ENCODE results near the gene USP17L5. TPM values are rescaled to one million over a fixed set of nuclear protein-coding genes. Genes with fewer than 3 reads are reported as not detected.

The USP17L5 gene
- not detected in 2 replicates for total RNA-seq

GRCh38 chr4:9339103-9339502 lies at the start of gene USP17L5:
Gene USP17L5 (plus strand): TSS chr4:9339403. CDS start chr4:9339403, 0 bp downstream.

GRCh38 chr4:9324865-9325264 lies 14.3 kb upstream of the USP17L5 start, which contains the start of gene USP17L24:
Gene USP17L24 (plus strand): TSS chr4:9325165. CDS start chr4:9325165, 0 bp downstream.

GRCh38 chr4:9329611-9330010 lies 9.6 kb upstream of the USP17L5 start, which contains the start of gene USP17L25:
Gene USP17L25 (plus strand): TSS chr4:9329911. CDS start chr4:9329911, 0 bp downstream.

GRCh38 chr4:9334358-9334757 lies 4.8 kb upstream of the USP17L5 start, which contains the start of gene USP17L26:
Gene USP17L26 (plus strand): TSS chr4:9334658. CDS start chr4:9334658, 0 bp downstream.

GRCh38 chr4:9343848-9344247 lies 4.6 kb downstream of the USP17L5 start, which contains the start of gene USP17L27:
Gene USP17L27 (plus strand): TSS chr4:9344148. CDS start chr4:9344148, 0 bp downstream.

GRCh38 chr4:9348593-9348992 lies 9.4 kb downstream of the USP17L5 start, which contains the start of gene USP17L28:
Gene USP17L28 (plus strand): TSS chr4:9348893. CDS start chr4:9348893, 0 bp downstream.

GRCh38 chr4:9353338-9353737 lies 14.1 kb downstream of the USP17L5 start, which contains the start of gene USP17L29:
Gene USP17L29 (plus strand): TSS chr4:9353638. CDS start chr4:9353638, 0 bp downstream.

GRCh38 chr4:9362829-9363228 lies 23.6 kb downstream of the USP17L5 start, which contains the start of gene USP17L30:
Gene USP17L30 (plus strand): TSS chr4:9363129. CDS start chr4:9363129, 0 bp downstream.

Other genes with a start within 250 kb of the USP17L5 start
- gene FAM90A26, start 169.0 kb upstream of the USP17L5 start, total RNA-seq = not detected in 2 replicates
- gene USP17L10, start 128.7 kb upstream of the USP17L5 start, total RNA-seq = not detected in 2 replicates
- gene USP17L11, start 124.0 kb upstream of the USP17L5 start, total RNA-seq = not detected in 2 replicates
- gene USP17L12, start 119.3 kb upstream of the USP17L5 start, total RNA-seq = not detected in 2 replicates
- not detected in 2 replicates for gene USP17L13, start 114.5 kb upstream of the USP17L5 start, total RNA-seq
- not detected in 2 replicates for gene USP17L15, start 105.0 kb upstream of the USP17L5 start, total RNA-seq
- not detected in 2 replicates for gene USP17L17, start 95.5 kb upstream of the USP17L5 start, total RNA-seq
- not detected in 2 replicates for gene USP17L18, start 90.8 kb upstream of the USP17L5 start, total RNA-seq
- not detected in 2 replicates for gene USP17L19, start 86.0 kb upstream of the USP17L5 start, total RNA-seq
- not detected in 2 replicates for gene USP17L20, start 81.3 kb upstream of the USP17L5 start, total RNA-seq
- gene USP17L21, start 76.5 kb upstream of the USP17L5 start, total RNA-seq = not detected in 2 replicates
- not detected in 2 replicates for gene USP17L22, start 71.8 kb upstream of the USP17L5 start, total RNA-seq
- gene USP17L24, start 14.2 kb upstream of the USP17L5 start, total RNA-seq = not detected in 2 replicates
- gene USP17L25, start 9.5 kb upstream of the USP17L5 start, total RNA-seq = not detected in 2 replicates
- gene USP17L26, start 4.7 kb upstream of the USP17L5 start, total RNA-seq = not detected in 2 replicates
- not detected in 2 replicates for gene USP17L27, start 4.7 kb downstream of the USP17L5 start, total RNA-seq
- not detected in 2 replicates for gene USP17L28, start 9.5 kb downstream of the USP17L5 start, total RNA-seq
- not detected in 2 replicates for gene USP17L29, start 14.2 kb downstream of the USP17L5 start, total RNA-seq
- gene USP17L30, start 23.7 kb downstream of the USP17L5 start, total RNA-seq = not detected in 2 replicates
- gene DEFB131A, start 105.0 kb downstream of the USP17L5 start, total RNA-seq = not detected in 2 replicates